Body of pancreas (tissue), 4 donors: ENCODE measurements around the gene GNG14. TPM values are rescaled to one million over a fixed set of nuclear protein-coding genes. Genes with fewer than 3 reads are reported as not detected.

Experiments
- ATAC-seq: fragments of 150-250 bp; one replicate; pipeline ENCODE4 v1.9.1; 2016
- DNase-seq, 4 donors: peaks; one replicate each; pipeline ENCODE4 v3.0.0-alpha.2; 2019
- H3K27ac ChIP-seq, 4 donors: fragments of 200-600 bp; sonication (generic); 1 replicate in 3 of 4; 2 replicates in 1 of 4; pipeline versions ENCODE4 v1.5.1 to v1.6.1; 2016 to 2019; ENCODE audit warnings: mild to moderate bottlenecking in 1 of 4, mixed read lengths in 1 of 4, moderate library complexity in 1 of 4
- H3K27me3 ChIP-seq, 2 donors: fragments of 200-600 bp; sonication (generic); one replicate each; pipeline ENCODE4 v1.6.0; 2016; ENCODE audit warnings: mild to moderate bottlenecking in 1 of 2
- H3K36me3 ChIP-seq, 2 donors: fragments of 200-600 bp; sonication (generic); replicated peaks in 1 of 2; 2 replicates each; pipeline ENCODE4 v1.5.1; 2016; ENCODE audit warnings: low read depth in 2 of 2; ENCODE audit not compliant: insufficient read depth in 1 of 2
- H3K4me1 ChIP-seq: fragments of 200-600 bp; sonication (generic); one replicate; pipeline ENCODE4 v1.6.0; 2016
- H3K4me3 ChIP-seq, 2 donors: fragments of 200-600 bp; sonication (generic); 1 replicate in 1 of 2; 2 replicates in 1 of 2; pipeline ENCODE4 v1.5.1; 2016 to 2019
- H3K9me3 ChIP-seq, 3 donors: fragments of 200-600 bp; sonication (generic); 1 replicate in 2 of 3; 2 replicates in 1 of 3; pipeline ENCODE4 v1.5.1; 2016
- CTCF ChIP-seq, 7 experiments: fragments of 450-650 bp in 4 of 7; fragments of 200-600 bp in 3 of 7; sonication (generic) in 3 of 7; IDR thresholded peaks; one replicate each; pipeline ENCODE4 v1.5.1; 2016 to 2019; ENCODE audit warnings: antibody characterized with exemption in 7 of 7
- POLR2A ChIP-seq, 3 donors: fragments of 450-650 bp; IDR thresholded peaks; one replicate each; pipeline ENCODE4 v1.6.1; 2016; ENCODE audit warnings: antibody characterized with exemption in 3 of 3, mild to moderate bottlenecking in 2 of 3
- WGBS, 2 donors: methylation state at CpG; one replicate each; pipeline ENCODE4 v1.1.5; 2017; 5-methylcytosine and 5-hydroxymethylcytosine counted together
- intact Hi-C: fragments of 100-400 bp; cut with DNase I; formaldehyde crosslinking; loops from one replicate; pipeline ENCODE4 v1.15.1; 2023
- total RNA-seq, 2 donors: library from RNA; depleted of rRNA; stranded (reverse); fragments of >200 nt; gene quantifications; one replicate each; pipeline ENCODE4 v1.1.0, GENCODE V29; 2016

The GNG14 gene
- total RNA-seq, 2 donors from 2014 or later, result not detected

GRCh38 chr19:12681074-12681987 lies 6.5 kb upstream of the GNG14 start, which contains the start of gene DHPS:
Gene DHPS (minus strand): TSS chr19:12681880. CDS start chr19:12681766, 114 bp downstream.
- 0% methylated on average over 43 to 68 of the region's 68 CpGs for WGBS, 2 donors
- peaks cover 17% of the 10 kb centered on the region for H3K4me1 ChIP-seq
- H3K27me3 ChIP-seq, result no peaks in the 10 kb centered on the region
- peak; percentile 94 to 98 (median 96) for DNase-seq
- peak; percentile 58 to 85 (median 75) for TF ChIP-seq POLR2A (IDR thresholded peaks at IDR 0.05)
- no peak for TF ChIP-seq CTCF (IDR thresholded peaks at IDR 0.05)
- ATAC-seq, result peak; percentile 91
- H3K27ac ChIP-seq, result peak within 1 kb of the TSS; percentile 88 to 100 (median 92)
- intact Hi-C loops, result no loop called here
- H3K36me3 ChIP-seq, result peaks cover 12 to 14% of the 10 kb centered on the region in 2 donors
- no peaks in the 10 kb centered on the region for H3K9me3 ChIP-seq
- H3K4me3 ChIP-seq, result peak within 1 kb of the TSS; percentile 92 to 98

GRCh38 chr19:12685831-12686230 lies 2.0 kb upstream of the GNG14 start:
- Histone ChIP-seq H3K4me1 (peaks cover 7% of the 10 kb centered on the region), H3K36me3 (no peaks in the 10 kb centered on the region), H3K27ac (no peak overlapping the region), H3K27me3 (no peaks in the 10 kb centered on the region), H3K4me3 (no peak overlapping the region), H3K9me3 (no peaks in the 10 kb centered on the region)
- ATAC-seq (no peak), DNase-seq (no peak)
- no peak for TF ChIP-seq POLR2A (IDR thresholded peaks at IDR 0.05)
- TF ChIP-seq CTCF (IDR thresholded peaks at IDR 0.05), result no peak
- intact Hi-C loops, result no loop called here
- 79 to 81% methylated on average over 3 of the region's 3 CpGs for WGBS, 2 donors

GRCh38 chr19:12689012-12689411 lies 1.2 kb downstream of the GNG14 start:
- DNase-seq, result no peak
- Histone ChIP-seq H3K4me3 (no peak overlapping the region), H3K27me3 (no peaks in the 10 kb centered on the region), H3K27ac (no peak overlapping the region), H3K4me1 (no peaks in the 10 kb centered on the region), H3K36me3 (no peaks in the 10 kb centered on the region), H3K9me3 (no peaks in the 10 kb centered on the region)
- TF ChIP-seq POLR2A (IDR thresholded peaks at IDR 0.05) (no peak), CTCF (IDR thresholded peaks at IDR 0.05) (no peak)
- 60 to 85% methylated on average over 1 to 12 of the region's 12 CpGs for WGBS, 2 donors
- ATAC-seq, result peak; percentile 13
- intact Hi-C loops, result no loop called here

- no peak for DNase-seq
- 71 to 90% methylated on average over 11 to 23 of the region's 26 CpGs for WGBS, 2 donors
- intact Hi-C loops, result no loop called here
- H3K27ac ChIP-seq, result no peak overlapping the region
- H3K27me3 ChIP-seq, result no peaks in the 10 kb centered on the region
- no peak for ATAC-seq
- no peaks in the 10 kb centered on the region for H3K36me3 ChIP-seq
- H3K4me1 ChIP-seq, result peaks cover under 1% of the 10 kb centered on the region
- no peaks in the 10 kb centered on the region for H3K9me3 ChIP-seq
- no peak overlapping the region for H3K4me3 ChIP-seq
- TF ChIP-seq POLR2A (IDR thresholded peaks at IDR 0.05), result no peak
- no peak for TF ChIP-seq CTCF (IDR thresholded peaks at IDR 0.05)
Observed at GRCh38 chr19:12689581-12690216, 1.9 kb downstream of the GNG14 start.
